ENCODE data around the gene ZNF609. TPM values are rescaled to one million over a fixed set of nuclear protein-coding genes. Genes with fewer than 3 reads are reported as not detected.

ZNF609 gene
- total and polyA plus RNA-seq, 2 of the 13 experiments (the other 11 are each of a cell fraction or from before 2014, with no cell fraction given), result 8.9 to 9.9 TPM

DNA sequence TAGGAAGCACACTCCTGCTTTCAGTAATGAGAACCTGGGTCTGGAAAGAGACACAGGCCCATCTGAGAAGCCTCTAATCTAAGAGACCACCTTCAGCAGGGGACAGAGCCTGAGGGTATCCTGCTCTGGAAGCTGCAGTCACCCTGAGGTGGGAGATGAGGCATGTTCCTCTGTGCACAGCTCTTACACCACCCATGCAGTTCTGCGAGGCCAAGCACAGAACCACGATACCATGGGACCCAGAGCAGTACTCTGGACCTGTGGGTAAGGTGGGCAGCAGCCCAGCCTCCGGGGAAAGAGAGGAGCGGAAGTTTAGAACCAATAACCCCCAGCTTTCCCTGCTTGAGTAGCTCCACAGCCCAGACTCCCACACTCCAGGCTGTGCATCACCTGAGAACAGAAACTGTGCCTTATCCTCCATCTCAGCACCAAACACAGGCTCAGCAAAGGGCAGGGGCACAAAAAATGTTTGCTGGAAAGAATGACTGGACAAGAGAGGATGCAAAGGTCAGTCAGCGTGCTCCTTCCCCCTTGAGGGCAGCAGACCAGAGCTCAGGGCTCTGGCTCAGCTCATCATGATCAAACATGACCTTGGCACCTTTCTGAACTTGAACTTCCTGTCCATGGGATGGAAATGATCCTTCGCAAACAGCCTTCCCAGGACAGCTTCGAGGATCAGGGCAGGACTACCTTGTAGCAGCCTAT, 271.9 kb downstream of the ZNF609 start (continued):
- TF ChIP-seq, protein P1, sequence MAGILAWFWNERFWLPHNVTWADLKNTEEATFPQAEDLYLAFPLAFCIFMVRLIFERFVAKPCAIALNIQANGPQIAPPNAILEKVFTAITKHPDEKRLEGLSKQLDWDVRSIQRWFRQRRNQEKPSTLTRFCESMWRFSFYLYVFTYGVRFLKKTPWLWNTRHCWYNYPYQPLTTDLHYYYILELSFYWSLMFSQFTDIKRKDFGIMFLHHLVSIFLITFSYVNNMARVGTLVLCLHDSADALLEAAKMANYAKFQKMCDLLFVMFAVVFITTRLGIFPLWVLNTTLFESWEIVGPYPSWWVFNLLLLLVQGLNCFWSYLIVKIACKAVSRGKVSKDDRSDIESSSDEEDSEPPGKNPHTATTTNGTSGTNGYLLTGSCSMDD (CRISPR knock-in tag; IDR thresholded peaks at IDR 0.05), result no peak
- TF ChIP-seq SATB2 (CRISPR knock-in tag; IDR thresholded peaks at IDR 0.05) (no peak), ZNF549 (CRISPR knock-in tag; IDR thresholded peaks at IDR 0.05) (no peak), ZC3H13 (CRISPR knock-in tag; IDR thresholded peaks at IDR 0.05) (no peak), SYNCRIP (IDR thresholded peaks at IDR 0.05; ENCODE audit: insufficient read depth, low read depth, low read length) (no peak), ZNF256 (CRISPR knock-in tag; conservative IDR thresholded peaks at IDR 0.05) (no peak), RFX1 (IDR thresholded peaks at IDR 0.05) (no peak), TBP (CRISPR knock-in tag; IDR thresholded peaks at IDR 0.05) (no peak), ZNF83 (CRISPR knock-in tag; IDR thresholded peaks at IDR 0.05; ENCODE audit: borderline replicate concordance) (no peak), ATAD3A (CRISPR knock-in tag; IDR thresholded peaks at IDR 0.05) (no peak), FOXA3 (CRISPR knock-in tag; IDR thresholded peaks at IDR 0.05) (peak; percentile 78), ZNF768 (CRISPR knock-in tag; IDR thresholded peaks at IDR 0.05) (peak; percentile 70), ZNF557 (CRISPR knock-in tag; IDR thresholded peaks at IDR 0.05) (no peak), BCL6 (CRISPR knock-in tag; IDR thresholded peaks at IDR 0.05) (peak; percentile 99), HNRNPL (IDR thresholded peaks at IDR 0.05; ENCODE audit: low read depth, low read length) (no peak), ZNF782 (CRISPR knock-in tag; IDR thresholded peaks at IDR 0.05; ENCODE audit: borderline replicate concordance) (no peak)
- TF ChIP-seq, protein P2, sequence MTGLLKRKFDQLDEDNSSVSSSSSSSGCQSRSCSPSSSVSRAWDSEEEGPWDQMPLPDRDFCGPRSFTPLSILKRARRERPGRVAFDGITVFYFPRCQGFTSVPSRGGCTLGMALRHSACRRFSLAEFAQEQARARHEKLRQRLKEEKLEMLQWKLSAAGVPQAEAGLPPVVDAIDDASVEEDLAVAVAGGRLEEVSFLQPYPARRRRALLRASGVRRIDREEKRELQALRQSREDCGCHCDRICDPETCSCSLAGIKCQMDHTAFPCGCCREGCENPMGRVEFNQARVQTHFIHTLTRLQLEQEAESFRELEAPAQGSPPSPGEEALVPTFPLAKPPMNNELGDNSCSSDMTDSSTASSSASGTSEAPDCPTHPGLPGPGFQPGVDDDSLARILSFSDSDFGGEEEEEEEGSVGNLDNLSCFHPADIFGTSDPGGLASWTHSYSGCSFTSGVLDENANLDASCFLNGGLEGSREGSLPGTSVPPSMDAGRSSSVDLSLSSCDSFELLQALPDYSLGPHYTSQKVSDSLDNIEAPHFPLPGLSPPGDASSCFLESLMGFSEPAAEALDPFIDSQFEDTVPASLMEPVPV (CRISPR knock-in tag; IDR thresholded peaks at IDR 0.05), result no peak
- TF ChIP-seq, protein P3, sequence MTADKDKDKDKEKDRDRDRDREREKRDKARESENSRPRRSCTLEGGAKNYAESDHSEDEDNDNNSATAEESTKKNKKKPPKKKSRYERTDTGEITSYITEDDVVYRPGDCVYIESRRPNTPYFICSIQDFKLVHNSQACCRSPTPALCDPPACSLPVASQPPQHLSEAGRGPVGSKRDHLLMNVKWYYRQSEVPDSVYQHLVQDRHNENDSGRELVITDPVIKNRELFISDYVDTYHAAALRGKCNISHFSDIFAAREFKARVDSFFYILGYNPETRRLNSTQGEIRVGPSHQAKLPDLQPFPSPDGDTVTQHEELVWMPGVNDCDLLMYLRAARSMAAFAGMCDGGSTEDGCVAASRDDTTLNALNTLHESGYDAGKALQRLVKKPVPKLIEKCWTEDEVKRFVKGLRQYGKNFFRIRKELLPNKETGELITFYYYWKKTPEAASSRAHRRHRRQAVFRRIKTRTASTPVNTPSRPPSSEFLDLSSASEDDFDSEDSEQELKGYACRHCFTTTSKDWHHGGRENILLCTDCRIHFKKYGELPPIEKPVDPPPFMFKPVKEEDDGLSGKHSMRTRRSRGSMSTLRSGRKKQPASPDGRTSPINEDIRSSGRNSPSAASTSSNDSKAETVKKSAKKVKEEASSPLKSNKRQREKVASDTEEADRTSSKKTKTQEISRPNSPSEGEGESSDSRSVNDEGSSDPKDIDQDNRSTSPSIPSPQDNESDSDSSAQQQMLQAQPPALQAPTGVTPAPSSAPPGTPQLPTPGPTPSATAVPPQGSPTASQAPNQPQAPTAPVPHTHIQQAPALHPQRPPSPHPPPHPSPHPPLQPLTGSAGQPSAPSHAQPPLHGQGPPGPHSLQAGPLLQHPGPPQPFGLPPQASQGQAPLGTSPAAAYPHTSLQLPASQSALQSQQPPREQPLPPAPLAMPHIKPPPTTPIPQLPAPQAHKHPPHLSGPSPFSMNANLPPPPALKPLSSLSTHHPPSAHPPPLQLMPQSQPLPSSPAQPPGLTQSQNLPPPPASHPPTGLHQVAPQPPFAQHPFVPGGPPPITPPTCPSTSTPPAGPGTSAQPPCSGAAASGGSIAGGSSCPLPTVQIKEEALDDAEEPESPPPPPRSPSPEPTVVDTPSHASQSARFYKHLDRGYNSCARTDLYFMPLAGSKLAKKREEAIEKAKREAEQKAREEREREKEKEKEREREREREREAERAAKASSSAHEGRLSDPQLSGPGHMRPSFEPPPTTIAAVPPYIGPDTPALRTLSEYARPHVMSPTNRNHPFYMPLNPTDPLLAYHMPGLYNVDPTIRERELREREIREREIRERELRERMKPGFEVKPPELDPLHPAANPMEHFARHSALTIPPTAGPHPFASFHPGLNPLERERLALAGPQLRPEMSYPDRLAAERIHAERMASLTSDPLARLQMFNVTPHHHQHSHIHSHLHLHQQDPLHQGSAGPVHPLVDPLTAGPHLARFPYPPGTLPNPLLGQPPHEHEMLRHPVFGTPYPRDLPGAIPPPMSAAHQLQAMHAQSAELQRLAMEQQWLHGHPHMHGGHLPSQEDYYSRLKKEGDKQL (CRISPR knock-in tag; IDR thresholded peaks at IDR 0.05; ENCODE audit: low read depth), result no peak
- TF ChIP-seq, protein P4, sequence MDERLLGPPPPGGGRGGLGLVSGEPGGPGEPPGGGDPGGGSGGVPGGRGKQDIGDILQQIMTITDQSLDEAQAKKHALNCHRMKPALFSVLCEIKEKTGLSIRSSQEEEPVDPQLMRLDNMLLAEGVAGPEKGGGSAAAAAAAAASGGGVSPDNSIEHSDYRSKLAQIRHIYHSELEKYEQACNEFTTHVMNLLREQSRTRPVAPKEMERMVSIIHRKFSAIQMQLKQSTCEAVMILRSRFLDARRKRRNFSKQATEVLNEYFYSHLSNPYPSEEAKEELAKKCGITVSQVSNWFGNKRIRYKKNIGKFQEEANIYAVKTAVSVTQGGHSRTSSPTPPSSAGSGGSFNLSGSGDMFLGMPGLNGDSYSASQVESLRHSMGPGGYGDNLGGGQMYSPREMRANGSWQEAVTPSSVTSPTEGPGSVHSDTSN (CRISPR knock-in tag; IDR thresholded peaks at IDR 0.05), result no peak
- TF ChIP-seq, protein P5, sequence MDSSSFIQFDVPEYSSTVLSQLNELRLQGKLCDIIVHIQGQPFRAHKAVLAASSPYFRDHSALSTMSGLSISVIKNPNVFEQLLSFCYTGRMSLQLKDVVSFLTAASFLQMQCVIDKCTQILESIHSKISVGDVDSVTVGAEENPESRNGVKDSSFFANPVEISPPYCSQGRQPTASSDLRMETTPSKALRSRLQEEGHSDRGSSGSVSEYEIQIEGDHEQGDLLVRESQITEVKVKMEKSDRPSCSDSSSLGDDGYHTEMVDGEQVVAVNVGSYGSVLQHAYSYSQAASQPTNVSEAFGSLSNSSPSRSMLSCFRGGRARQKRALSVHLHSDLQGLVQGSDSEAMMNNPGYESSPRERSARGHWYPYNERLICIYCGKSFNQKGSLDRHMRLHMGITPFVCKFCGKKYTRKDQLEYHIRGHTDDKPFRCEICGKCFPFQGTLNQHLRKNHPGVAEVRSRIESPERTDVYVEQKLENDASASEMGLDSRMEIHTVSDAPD (CRISPR knock-in tag; IDR thresholded peaks at IDR 0.05), result no peak
